ENCODE measurements around the gene NOTCH2.
"Not testable (repeated sequence)": the region's sequence is repeated elsewhere in the genome, so short reads cannot be mapped to it uniquely, and the experiment has no call there.

NOTCH2 gene

GRCh38 chr1:120008320-120008719 lies 61.1 kb downstream of the NOTCH2 start:
- H3K4me1 ChIP-seq, H3K36me3 ChIP-seq: not testable (repeated sequence)

GRCh38 chr1:120007850-120008249 lies 61.6 kb downstream of the NOTCH2 start:
- H3K4me3 ChIP-seq; H3K36me3 ChIP-seq; H3K4me2 ChIP-seq; H3K4me1 ChIP-seq; H3K9me3 ChIP-seq (replicated peaks in 1 of 11); H3K9ac ChIP-seq; H3K27me3 ChIP-seq; H3K27ac ChIP-seq; H4K20me1 ChIP-seq: not testable (repeated sequence)

More at GRCh38 chr1:120008320-120008719, 61.1 kb downstream of the NOTCH2 start:
- not testable (repeated sequence) for H4K20me1 ChIP-seq; H3K9me3 ChIP-seq (replicated peaks in 1 of 11); H3K27ac ChIP-seq; H3K27me3 ChIP-seq; H3K4me2 ChIP-seq; H3K4me3 ChIP-seq; H3K9ac ChIP-seq

DNA sequence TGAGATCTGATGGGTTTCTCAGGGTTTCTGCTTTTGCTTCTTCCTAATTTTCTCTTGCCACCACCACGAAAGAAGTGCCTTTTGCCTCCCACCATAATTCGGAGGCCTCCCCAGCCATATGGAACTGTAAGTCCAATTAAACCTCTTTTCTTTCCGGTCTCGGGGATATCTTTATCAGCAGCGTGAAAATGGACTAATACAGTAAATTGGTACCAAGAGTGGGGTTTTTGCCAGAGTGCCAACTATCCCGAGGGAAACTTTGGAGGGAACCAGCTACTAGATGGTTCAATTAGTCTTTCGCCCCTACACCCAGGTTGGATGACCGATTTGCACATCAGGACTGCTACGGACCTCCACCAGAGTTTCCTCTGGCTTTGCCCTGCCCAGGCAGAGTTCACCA lies 68.4 kb downstream of the NOTCH2 start:
- not testable (repeated sequence) for H4K20me1 ChIP-seq, H3K4me3 ChIP-seq, H3K4me2 ChIP-seq, H3K27me3 ChIP-seq, H3K9ac ChIP-seq, H3K27ac ChIP-seq
- H3K36me3 ChIP-seq, result peaks cover 8 to 25% (median 16%) of the 10 kb centered on the region in 11 experiments; a peak in 19 of 22 replicates
- H3K4me1 ChIP-seq, result peaks cover 0 to 11% (median 5%) of the 10 kb centered on the region in 10 experiments; a peak in 14 of 20 replicates
- H3K9me3 ChIP-seq (replicated peaks in 1 of 11), result peaks cover 9 to 12% (median 10%) of the 10 kb centered on the region in 11 experiments; a peak in 21 of 22 replicates

- H3K4me1 ChIP-seq, result peaks cover 0 to 19% (median 5%) of the 10 kb centered on the region in 10 experiments; a peak in 14 of 20 replicates
- H3K9ac ChIP-seq, H4K20me1 ChIP-seq, H3K4me3 ChIP-seq, H3K27ac ChIP-seq, H3K27me3 ChIP-seq: not testable (repeated sequence)
- H3K9me3 ChIP-seq (replicated peaks in 1 of 11), result peaks cover 9 to 12% (median 10%) of the 10 kb centered on the region in 11 experiments; a peak in 21 of 22 replicates
- H3K4me2 ChIP-seq, result peak overlapping the region in 7 of 11 experiments; percentile 19 to 61 (median 55); a peak in 12 of 22 replicates
- peaks cover 4 to 15% (median 9%) of the 10 kb centered on the region in 11 experiments; a peak in 15 of 22 replicates for H3K36me3 ChIP-seq
These were observed 72.6 kb downstream of the NOTCH2 start for GRCh38 chr1:119996731-119997312.

DNA sequence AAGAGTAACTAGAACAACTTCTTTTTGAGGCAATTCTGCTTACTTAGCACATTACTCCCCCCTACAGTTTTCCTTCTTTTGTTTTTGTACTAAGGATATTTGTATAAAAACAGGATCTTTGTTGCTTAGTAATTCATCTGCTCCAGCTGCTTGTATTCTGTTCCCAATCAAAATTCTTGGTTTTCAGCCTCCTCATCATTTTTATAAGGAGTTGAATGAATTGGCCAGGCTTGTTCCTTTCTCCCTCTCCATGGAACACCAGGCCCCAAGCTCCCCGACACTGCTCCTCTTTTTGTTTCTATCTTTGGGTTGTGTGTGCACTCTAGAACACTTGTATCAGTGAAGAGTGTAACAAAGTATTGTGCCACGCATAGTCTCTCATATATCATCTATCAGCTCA lies 73.5 kb downstream of the NOTCH2 start:
- not testable (repeated sequence) for H3K4me3 ChIP-seq; H3K36me3 ChIP-seq; H3K27me3 ChIP-seq; H3K9me3 ChIP-seq (replicated peaks in 1 of 11); H4K20me1 ChIP-seq; H3K27ac ChIP-seq; H3K9ac ChIP-seq
- Histone ChIP-seq H3K4me1 (peaks cover 0 to 19% (median 5%) of the 10 kb centered on the region in 10 experiments; a peak in 14 of 20 replicates), H3K4me2 (peak overlapping the region in 2 of 11 experiments; percentile 35 to 42; a peak in 3 of 22 replicates)

DNA sequence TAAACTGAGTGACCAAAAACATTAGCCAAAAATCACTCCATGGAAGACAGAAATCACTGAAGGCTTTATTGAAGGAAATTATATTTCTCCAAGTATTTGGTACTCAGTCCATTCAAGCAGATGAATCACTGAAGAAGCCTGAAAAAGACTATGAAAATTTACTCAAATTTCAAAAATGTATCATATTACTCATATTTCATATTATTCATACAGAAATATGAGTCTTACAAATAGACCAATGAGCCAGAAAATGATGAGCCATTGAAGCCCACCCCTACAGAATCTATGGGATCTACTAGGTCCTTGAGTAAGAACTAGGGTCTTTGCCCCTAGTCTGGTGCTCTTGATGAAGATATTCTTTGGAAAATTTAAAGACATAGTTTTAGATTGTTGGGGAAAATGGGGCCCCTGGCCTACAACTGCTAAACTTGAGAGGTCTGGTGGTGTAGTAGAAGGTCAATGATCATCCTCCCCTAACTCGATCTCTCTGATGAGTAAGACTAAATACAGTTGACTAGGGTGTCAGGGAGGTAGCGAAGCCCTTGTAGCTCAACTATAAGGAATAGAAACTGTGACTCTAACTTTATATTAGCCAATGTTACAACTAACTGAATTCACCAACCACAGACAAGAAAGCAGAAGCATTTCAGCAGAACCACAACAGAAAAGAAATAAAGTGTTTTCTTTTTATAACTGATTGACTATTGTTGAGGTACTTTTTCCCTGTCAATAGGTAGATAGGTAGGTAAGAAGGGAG lies 81.0 kb downstream of the NOTCH2 start:
- Histone ChIP-seq H4K20me1 (peaks cover 0 to 57% (median 0%) of the 10 kb centered on the region in 11 experiments; a peak in 4 of 22 replicates), H3K9me3 (replicated peaks in 1 of 11) (0 out of 22 replicates have a peak, but pooled peaks cover 0 to under 1% (median 0%) of the 10 kb centered on the region in 11 experiments), H3K9ac (peak overlapping the region in 1 of 11 experiments; percentile 1; a peak in 1 of 22 replicates), H3K27ac (peak overlapping the region in 4 of 11 experiments; percentile 3 to 52 (median 36); a peak in 5 of 22 replicates), H3K36me3 (peaks cover 27 to 44% (median 35%) of the 10 kb centered on the region in 11 experiments), H3K4me1 (peaks cover 4 to 27% (median 18%) of the 10 kb centered on the region in 10 experiments; a peak in 18 of 20 replicates), H3K4me2 (peak overlapping the region in 10 of 11 experiments; percentile 5 to 76 (median 27); a peak in 13 of 22 replicates), H3K27me3 (no peaks in the 10 kb centered on the region), H3K4me3 (no peak overlapping the region)
- no peak for TF ChIP-seq Cebpa-rat (IDR thresholded peaks at IDR 0.05)

DNA sequence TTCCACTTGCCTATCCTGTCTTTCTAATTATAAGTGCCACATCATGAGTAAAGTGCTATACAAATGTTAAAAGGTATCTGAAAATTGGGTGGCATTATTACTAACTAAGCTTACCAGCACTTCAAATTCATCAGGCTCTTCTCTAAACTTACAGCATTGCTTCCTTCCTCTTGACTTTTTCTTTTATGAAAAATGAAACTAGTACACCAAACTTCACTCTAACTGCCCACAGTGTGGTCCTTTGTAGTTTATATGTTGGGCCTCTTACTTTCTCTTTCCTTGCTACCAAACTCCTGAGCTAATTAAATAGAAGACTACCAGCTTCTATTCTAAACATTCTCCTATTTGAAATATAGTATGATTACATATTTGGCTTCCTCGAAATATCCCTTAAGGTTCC lies 81.8 kb downstream of the NOTCH2 start:
- H3K27me3 ChIP-seq, result no peaks in the 10 kb centered on the region
- peak overlapping the region in 3 of 11 experiments; percentile 24 to 52 (median 32); a peak in 5 of 22 replicates for H3K27ac ChIP-seq
- H3K4me2 ChIP-seq, result peak overlapping the region in 10 of 11 experiments; percentile 5 to 76 (median 21); a peak in 15 of 22 replicates
- H3K4me3 ChIP-seq, result no peak overlapping the region
- no peak overlapping the region for H3K9ac ChIP-seq
- TF ChIP-seq Cebpa-rat (IDR thresholded peaks at IDR 0.05), result no peak
- peaks cover 0 to 65% (median 0%) of the 10 kb centered on the region in 11 experiments; a peak in 4 of 22 replicates for H4K20me1 ChIP-seq
- 0 out of 22 replicates have a peak, but pooled peaks cover 0 to 4% (median 0%) of the 10 kb centered on the region in 11 experiments for H3K9me3 ChIP-seq (replicated peaks in 1 of 11)
- H3K4me1 ChIP-seq, result peaks cover 4 to 27% (median 18%) of the 10 kb centered on the region in 10 experiments; a peak in 18 of 20 replicates
- H3K36me3 ChIP-seq, result peaks cover 35 to 52% (median 40%) of the 10 kb centered on the region in 11 experiments

DNA sequence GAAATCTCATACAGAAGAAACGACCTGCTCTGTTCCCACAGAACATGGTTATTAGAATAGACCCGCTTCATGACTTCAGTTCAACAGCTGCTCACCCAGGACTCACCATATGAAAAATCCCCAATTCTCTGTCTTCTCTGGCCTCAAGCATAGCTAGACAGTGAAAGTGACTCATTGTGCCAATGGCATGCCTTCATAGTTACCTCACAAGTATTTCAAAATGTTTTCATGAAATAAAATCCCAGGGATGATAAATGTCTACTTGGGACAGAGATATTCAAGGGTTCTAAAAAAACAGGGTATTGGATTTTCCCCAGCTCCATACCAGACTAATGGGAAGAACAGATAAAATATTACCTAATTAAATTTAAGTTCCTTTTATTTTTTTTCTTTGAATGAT lies 82.3 kb downstream of the NOTCH2 start:
- Histone ChIP-seq H4K20me1 (peaks cover 0 to 71% (median 0%) of the 10 kb centered on the region in 11 experiments; a peak in 4 of 22 replicates), H3K4me2 (peak overlapping the region in 4 of 11 experiments; percentile 40 to 76 (median 49); a peak in 7 of 22 replicates), H3K9ac (no peak overlapping the region), H3K27ac (no peak overlapping the region), H3K4me3 (no peak overlapping the region), H3K27me3 (no peaks in the 10 kb centered on the region), H3K4me1 (peaks cover 4 to 27% (median 18%) of the 10 kb centered on the region in 10 experiments; a peak in 18 of 20 replicates), H3K9me3 (replicated peaks in 1 of 11) (0 out of 22 replicates have a peak, but pooled peaks cover 0 to 4% (median 0%) of the 10 kb centered on the region in 11 experiments), H3K36me3 (peaks cover 40 to 58% (median 46%) of the 10 kb centered on the region in 11 experiments)
- no peak for TF ChIP-seq Cebpa-rat (IDR thresholded peaks at IDR 0.05)

- no peak for TF ChIP-seq Cebpa-rat (IDR thresholded peaks at IDR 0.05)
- peaks cover 0 to 82% (median 0%) of the 10 kb centered on the region in 11 experiments; a peak in 4 of 22 replicates for H4K20me1 ChIP-seq
- no peak overlapping the region for H3K27ac ChIP-seq
- H3K36me3 ChIP-seq, result peaks cover 47 to 68% (median 55%) of the 10 kb centered on the region in 11 experiments
- peaks cover 4 to 27% (median 18%) of the 10 kb centered on the region in 10 experiments; a peak in 18 of 20 replicates for H3K4me1 ChIP-seq
- H3K9ac ChIP-seq, result no peak overlapping the region
- H3K4me2 ChIP-seq, result no peak overlapping the region
- H3K27me3 ChIP-seq, result no peaks in the 10 kb centered on the region
- 0 out of 22 replicates have a peak, but pooled peaks cover 0 to 4% (median 0%) of the 10 kb centered on the region in 11 experiments for H3K9me3 ChIP-seq (replicated peaks in 1 of 11)
- H3K4me3 ChIP-seq, result no peak overlapping the region
These were observed 83.4 kb downstream of the NOTCH2 start for GRCh38 chr1:119986007-119986497.
